ENCODE measurements around the gene UCN. TPM values are rescaled to one million over a fixed set of nuclear protein-coding genes. Genes with fewer than 3 reads are reported as not detected.

The UCN gene
- total RNA-seq, 3 donors from 2014 or later (not counting 1 experiment from before 2014, with no cell fraction given): 1.6 to 3.6 (median 2.4) TPM

DNA sequence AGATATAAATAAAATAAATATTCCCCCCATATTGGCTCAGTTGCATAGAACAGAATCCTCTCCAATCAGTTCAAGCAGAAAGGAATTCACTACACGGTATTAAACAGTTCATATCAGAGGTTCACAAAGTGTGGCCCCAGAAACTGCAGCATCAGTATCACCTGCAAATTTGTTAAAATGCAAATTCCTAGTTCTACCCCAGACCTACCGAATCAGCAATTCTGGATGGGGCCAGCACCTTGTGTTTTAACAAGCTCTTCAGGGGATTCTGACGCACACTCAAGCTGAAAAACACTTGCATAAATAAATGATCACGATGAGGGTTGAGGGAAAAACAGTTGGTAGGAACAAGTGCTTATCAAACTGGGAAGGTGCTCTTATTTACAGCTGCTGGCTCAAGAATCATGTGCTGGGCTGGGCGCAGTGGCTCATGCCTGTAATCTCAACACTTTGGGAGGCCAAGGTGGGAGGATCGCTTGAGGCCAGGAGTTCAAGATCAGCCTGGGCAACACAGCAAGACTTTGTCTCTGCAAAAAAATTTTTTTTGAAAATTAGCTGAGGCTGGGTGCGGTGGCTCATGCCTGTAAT is 42.0 kb upstream of the UCN start:
- H3K4me3 ChIP-seq (ENCODE audit: low read length): no peak overlapping the region
- Mint-ChIP-seq H3K4me1 (peaks cover 25 to 30% of the 10 kb centered on the region in 2 donors), H3K9me3 (no peaks in the 10 kb centered on the region), H3K27ac (no peak overlapping the region), H3K36me3 (no peaks in the 10 kb centered on the region), H3K27me3 (ENCODE audit: low read depth in 2 of 2) (no peaks in the 10 kb centered on the region), H3K4me3 (no peak overlapping the region)
- intact Hi-C loops (cut with micrococcal nuclease): no loop called here
- no peak for DNase-seq
- peaks cover 3% of the 10 kb centered on the region for H3K4me1 ChIP-seq (ENCODE audit: control insufficient read depth, insufficient read depth, low read length)
- H3K36me3 ChIP-seq (ENCODE audit: control insufficient read depth, insufficient read depth, low read length): peaks cover 2% of the 10 kb centered on the region
- ATAC-seq: no peak
- H3K9me3 ChIP-seq (ENCODE audit: control insufficient read depth, insufficient read depth, low read length): no peaks in the 10 kb centered on the region
- no peak for TF ChIP-seq CTCF (IDR thresholded peaks at IDR 0.05)
- 88% methylated on average over 7 of the region's 7 CpGs for WGBS (ENCODE audit: insufficient coverage)
- H3K27ac ChIP-seq (ENCODE audit: low read length): no peak overlapping the region
- no peaks in the 10 kb centered on the region for H3K27me3 ChIP-seq (ENCODE audit: control insufficient read depth, insufficient read depth, low read length)

- intact Hi-C loops (cut with micrococcal nuclease): no loop called here
Observed at GRCh38 chr2:27347641-27348040, 39.4 kb upstream of the UCN start.

GRCh38 chr2:27336173-27336572 is 27.9 kb upstream of the UCN start:
- ATAC-seq (no peak), DNase-seq (no peak)
- H3K27me3 ChIP-seq (ENCODE audit: control insufficient read depth, insufficient read depth, low read length): no peaks in the 10 kb centered on the region
- H3K9me3 ChIP-seq (ENCODE audit: control insufficient read depth, insufficient read depth, low read length): no peaks in the 10 kb centered on the region
- H3K4me3 ChIP-seq (ENCODE audit: low read length): no peak overlapping the region
- Mint-ChIP-seq H3K9me3 (no peaks in the 10 kb centered on the region), H3K4me3 (no peak overlapping the region), H3K4me1 (no peaks in the 10 kb centered on the region), H3K27ac (no peak overlapping the region), H3K36me3 (peaks cover 8% of the 10 kb centered on the region), H3K27me3 (ENCODE audit: low read depth in 2 of 2) (no peaks in the 10 kb centered on the region)
- no peaks in the 10 kb centered on the region for H3K4me1 ChIP-seq (ENCODE audit: control insufficient read depth, insufficient read depth, low read length)
- TF ChIP-seq CTCF (IDR thresholded peaks at IDR 0.05): no peak
- intact Hi-C loops (cut with micrococcal nuclease): no loop called here
- H3K36me3 ChIP-seq (ENCODE audit: control insufficient read depth, insufficient read depth, low read length): peaks cover 52% of the 10 kb centered on the region
- H3K27ac ChIP-seq (ENCODE audit: low read length): no peak overlapping the region
- 96% methylated on average over 7 of the region's 7 CpGs for WGBS (ENCODE audit: insufficient coverage)

More at GRCh38 chr2:27347641-27348040, 39.4 kb upstream of the UCN start:
- DNase-seq: no peak
- H3K9me3 ChIP-seq (ENCODE audit: control insufficient read depth, insufficient read depth, low read length): no peaks in the 10 kb centered on the region
- no peak overlapping the region for H3K4me3 Mint-ChIP-seq
- H3K36me3 Mint-ChIP-seq: no peaks in the 10 kb centered on the region
- H3K27ac Mint-ChIP-seq: no peak overlapping the region
- 98% methylated on average over 2 of the region's 2 CpGs for WGBS (ENCODE audit: insufficient coverage)
- no peaks in the 10 kb centered on the region for H3K27me3 ChIP-seq (ENCODE audit: control insufficient read depth, insufficient read depth, low read length)
- no peak for TF ChIP-seq CTCF (IDR thresholded peaks at IDR 0.05)
- H3K27ac ChIP-seq (ENCODE audit: low read length): no peak overlapping the region
- H3K9me3 Mint-ChIP-seq: no peaks in the 10 kb centered on the region
- peaks cover 11% of the 10 kb centered on the region for H3K36me3 ChIP-seq (ENCODE audit: control insufficient read depth, insufficient read depth, low read length)
- H3K27me3 Mint-ChIP-seq (ENCODE audit: low read depth in 2 of 2): no peaks in the 10 kb centered on the region
- ATAC-seq: no peak
- no peaks in the 10 kb centered on the region for H3K4me1 ChIP-seq (ENCODE audit: control insufficient read depth, insufficient read depth, low read length)
- H3K4me3 ChIP-seq (ENCODE audit: low read length): no peak overlapping the region
- peaks cover 22 to 23% of the 10 kb centered on the region in 2 donors for H3K4me1 Mint-ChIP-seq

- H3K9me3 Mint-ChIP-seq: no peaks in the 10 kb centered on the region
Observed at GRCh38 chr2:27335311-27335710, 27.1 kb upstream of the UCN start.

More at GRCh38 chr2:27335311-27335710, 27.1 kb upstream of the UCN start:
- Histone ChIP-seq H3K4me1 (ENCODE audit: control insufficient read depth, insufficient read depth, low read length) (no peaks in the 10 kb centered on the region), H3K4me3 (ENCODE audit: low read length) (no peak overlapping the region), H3K27ac (ENCODE audit: low read length) (no peak overlapping the region), H3K27me3 (ENCODE audit: control insufficient read depth, insufficient read depth, low read length) (no peaks in the 10 kb centered on the region), H3K9me3 (ENCODE audit: control insufficient read depth, insufficient read depth, low read length) (no peaks in the 10 kb centered on the region), H3K36me3 (ENCODE audit: control insufficient read depth, insufficient read depth, low read length) (peaks cover 51% of the 10 kb centered on the region)
- H3K36me3 Mint-ChIP-seq: peaks cover 2% of the 10 kb centered on the region
- H3K27me3 Mint-ChIP-seq (ENCODE audit: low read depth in 2 of 2): no peaks in the 10 kb centered on the region
- no peak overlapping the region for H3K4me3 Mint-ChIP-seq
- TF ChIP-seq CTCF (IDR thresholded peaks at IDR 0.05): no peak
- H3K27ac Mint-ChIP-seq: no peak overlapping the region
- intact Hi-C loops (cut with micrococcal nuclease): no loop called here
- ATAC-seq: no peak
- 96% methylated on average over 3 of the region's 3 CpGs for WGBS (ENCODE audit: insufficient coverage)
- DNase-seq: no peak
- no peaks in the 10 kb centered on the region for H3K4me1 Mint-ChIP-seq

Measured in natural killer cell (primary cell).